CD4-positive, alpha-beta T cell treated with Interferon gamma for 1 hour (primary cell): ENCODE data around the gene CCDC9B.

Experiments
- DNase-seq: peaks from one replicate; pipeline ENCODE4 v3.0.0-alpha.2; 2020

Gene CCDC9B

DNA sequence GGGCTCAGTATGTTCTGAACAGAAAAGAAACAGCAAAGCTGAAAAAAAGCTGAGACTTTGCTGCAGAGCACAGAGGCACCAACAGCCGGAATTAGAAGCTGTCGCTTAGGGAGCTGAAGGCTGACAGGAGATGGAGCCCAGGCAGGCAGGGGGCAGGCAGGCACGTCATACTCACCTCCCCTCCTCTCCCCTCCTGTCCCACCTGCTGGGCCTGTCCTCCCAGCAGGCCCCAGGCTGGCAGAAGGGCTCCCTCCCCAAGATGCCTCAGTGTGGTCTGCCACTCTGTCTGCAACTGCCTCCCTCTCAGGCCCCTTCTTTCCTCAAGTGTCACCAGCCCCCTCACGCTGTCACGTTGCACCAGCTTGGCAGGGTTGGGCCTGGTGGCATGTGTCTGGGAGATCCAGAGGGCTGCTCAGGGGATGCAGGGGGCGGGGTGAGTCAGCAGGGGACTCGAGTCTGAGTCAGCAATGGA, 54.6 kb downstream of the CCDC9B start:
- DNase-seq: no peak

DNA sequence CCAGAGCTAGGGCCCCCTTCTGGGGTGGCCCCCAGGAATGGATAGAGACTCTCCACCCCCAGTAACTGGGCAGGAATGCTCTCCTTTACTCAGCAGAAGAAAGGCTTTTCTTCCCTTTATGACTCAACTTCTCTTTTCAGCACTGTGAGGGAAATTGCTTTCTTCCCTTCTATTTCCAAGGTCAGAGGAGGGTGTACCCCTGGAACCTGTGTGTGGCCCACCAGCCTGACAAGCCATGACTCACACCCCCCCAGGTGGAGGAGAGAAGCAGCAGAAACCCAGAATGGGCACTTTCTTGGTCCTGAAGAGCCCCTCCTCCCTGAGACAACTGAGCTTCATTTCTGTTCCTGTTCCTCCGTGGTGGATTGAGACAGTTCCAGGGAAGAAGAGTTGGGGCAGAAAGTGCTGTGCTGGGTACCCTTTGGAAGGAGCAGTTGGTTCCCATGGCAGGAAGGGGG, 55.2 kb downstream of the CCDC9B start:
- DNase-seq: no peak

DNA sequence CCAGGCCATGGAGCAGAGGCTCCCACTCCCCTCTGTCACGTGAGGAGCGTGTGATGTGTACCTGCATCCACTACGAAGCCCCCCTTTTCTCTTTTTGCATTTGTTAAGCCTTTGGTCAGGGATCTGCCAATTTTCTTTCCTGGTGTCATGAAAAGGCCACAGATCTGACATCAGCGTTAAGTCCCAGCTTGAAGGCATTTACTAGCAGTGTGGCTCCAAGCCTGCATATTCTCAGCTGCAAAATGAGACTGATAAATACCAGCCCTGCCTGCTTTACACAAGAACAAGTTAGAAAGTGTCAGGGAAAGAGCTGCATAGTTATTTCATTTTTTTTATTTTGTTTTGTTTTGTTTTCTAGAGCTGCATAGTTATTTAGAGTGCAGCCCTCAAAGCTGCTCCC, 55.6 kb downstream of the CCDC9B start:
- no peak for DNase-seq

DNA sequence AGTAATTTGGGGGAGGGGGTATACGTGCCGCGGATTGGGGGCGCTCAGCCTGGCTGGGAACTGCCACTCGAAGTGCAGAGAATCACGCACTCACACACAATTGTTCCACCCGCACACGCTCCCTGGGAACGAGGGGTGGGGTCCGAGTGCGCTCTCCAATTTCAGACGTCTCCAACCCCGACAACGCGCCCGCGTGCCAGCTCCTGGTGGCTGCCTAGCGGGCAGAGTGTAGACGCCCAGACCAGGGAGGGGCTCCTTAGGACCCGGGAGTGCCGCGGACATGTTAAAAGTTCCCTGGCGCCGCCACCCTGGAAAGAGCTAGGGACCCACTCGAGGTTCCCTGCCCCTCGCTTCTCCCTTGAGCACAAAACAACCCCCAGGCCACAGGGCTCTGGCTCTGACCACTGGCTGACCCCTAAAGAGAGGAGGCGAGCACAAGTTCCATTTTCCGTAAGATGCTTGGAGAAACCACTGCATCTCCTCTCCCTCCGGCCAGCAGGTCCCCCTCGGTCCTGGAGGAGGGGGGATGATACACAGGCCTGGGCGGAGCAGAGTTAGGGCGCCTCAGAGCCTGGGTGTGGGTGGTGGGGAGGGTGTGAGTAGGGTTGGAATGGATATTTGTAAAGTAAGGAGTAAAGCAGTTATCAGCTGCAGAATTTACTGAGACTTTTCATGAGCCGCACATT, 57.0 kb downstream of the CCDC9B start:
- DNase-seq: no peak

- DNase-seq: peak; percentile 25
Measured at GRCh38 chr15:40282869-40283614, 57.7 kb downstream of the CCDC9B start, which contains the start of gene ANKRD63. ANKRD63 (minus strand) TSS chr15:40283064; CDS start chr15:40282586, 478 bp downstream.

GRCh38 chr15:40282147-40282868, 58.4 kb downstream of the CCDC9B start:
- peak; percentile 38 for DNase-seq

GRCh38 chr15:40281801-40282146, 59.0 kb downstream of the CCDC9B start:
- DNase-seq: no peak
